ENCODE results near the gene PKN1. TPM values are rescaled to one million over a fixed set of nuclear protein-coding genes. Genes with fewer than 3 reads are reported as not detected.

Gene PKN1
- total RNA-seq, 1 experiment from 2014 or later = 205 TPM

GRCh38 chr19:14495672-14496028 is 62.5 kb downstream of the PKN1 start:
- Histone ChIP-seq H3K4me3 (ENCODE audit: low read depth in 2 of 2, low read length in 2 of 2) (peak overlapping the region; percentile 66 to 82), H3K27ac (ENCODE audit: low read length) (peak overlapping the region; percentile 88), H3K4me1 (ENCODE audit: control insufficient read depth, insufficient read depth, low read length) (peaks cover 18% of the 10 kb centered on the region), H3K36me3 (ENCODE audit: control insufficient read depth, insufficient read depth, low read length) (no peaks in the 10 kb centered on the region), H3K27me3 (ENCODE audit: control insufficient read depth, insufficient read depth, low read length) (no peaks in the 10 kb centered on the region), H3K9me3 (ENCODE audit: control insufficient read depth, insufficient read depth, low read depth, low read length) (no peaks in the 10 kb centered on the region)
- DNase-seq (ENCODE audit: low read depth, low spot score) = no peak
- ATAC-seq = peak; percentile 4
- in situ Hi-C loops (cut with HindIII; ENCODE audit: low pct_unique_long_range_greater_than_20kb, low sequenced_read_pairs) = no loop called here
- no TSS peak for BruUV-seq (replicated peaks)
- POLR2A ChIA-PET = no interaction called here
- intact Hi-C loops (cut with micrococcal nuclease; ENCODE audit: unreplicated experiment) = no loop called here
- CTCF ChIA-PET = interaction anchor here (2.4 kb wide), 1 partner anchor 10 kb away, joined by 10 read pairs; no protein-coding TSS in a partner anchor
- TF ChIP-seq SIN3A (IDR thresholded peaks at IDR 0.05; ENCODE audit: borderline replicate concordance, insufficient read depth, low read depth, low read length) (no peak), REST (IDR thresholded peaks at IDR 0.05; ENCODE audit: insufficient read depth in 1 of 2, low read depth in 2 of 2, low read length in 1 of 2) (no peak), TCF7L2 (IDR thresholded peaks at IDR 0.05; ENCODE audit: low read depth, low read length) (no peak), POLR2AphosphoS5 (IDR thresholded peaks at IDR 0.05; ENCODE audit: low read depth, low read length) (no peak)

DNA sequence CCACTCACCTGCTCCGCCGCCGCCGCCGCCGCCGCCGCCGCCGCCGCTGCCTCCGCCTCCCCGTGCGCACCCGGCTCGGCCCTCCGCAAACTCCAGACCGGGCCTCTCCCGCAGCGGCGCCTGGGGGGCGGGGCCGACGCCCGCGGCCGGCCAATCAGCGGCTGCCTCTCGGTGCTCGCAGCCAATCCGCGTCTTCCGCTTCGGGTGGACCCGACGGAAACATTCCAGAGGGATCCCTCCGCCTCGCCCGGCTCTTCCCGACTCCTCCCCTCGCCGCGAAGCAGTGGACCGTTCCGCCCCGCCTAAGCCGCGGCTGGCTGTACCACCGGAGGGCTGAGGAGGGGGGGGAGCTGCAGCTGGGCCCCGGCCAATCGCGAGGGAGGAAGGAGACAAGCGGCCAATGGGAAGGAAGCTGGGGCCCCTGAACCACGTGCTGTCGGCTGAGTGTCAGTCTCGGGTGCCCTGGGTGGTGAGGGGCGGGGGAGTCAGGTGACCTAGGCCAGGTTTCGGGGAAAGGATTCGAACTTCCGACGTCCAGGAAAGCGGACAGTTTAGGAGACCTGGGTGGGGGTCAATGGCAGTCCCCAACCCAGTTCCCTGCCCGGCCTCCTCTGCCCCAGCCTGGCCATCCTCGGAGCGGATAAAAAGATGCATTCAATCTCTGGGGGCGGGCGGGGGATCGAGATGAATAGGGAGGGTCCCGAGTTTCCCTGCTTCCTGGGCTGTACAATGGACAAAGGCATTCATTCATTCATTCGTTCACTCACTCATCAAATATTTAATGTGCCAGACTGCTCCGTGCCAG is 63.1 kb downstream of the PKN1 start, which contains the start of gene GIPC1:
Gene GIPC1 (minus strand): TSS at position 99 of the 805 bp plus-strand sequence. CDS start 13,151 bp downstream, outside the sequence.
- peaks cover 18% of the 10 kb centered on the region for H3K4me1 ChIP-seq (ENCODE audit: control insufficient read depth, insufficient read depth, low read length)
- peak; percentile 93 for ATAC-seq
- H3K36me3 ChIP-seq (ENCODE audit: control insufficient read depth, insufficient read depth, low read length) = no peaks in the 10 kb centered on the region
- no TSS peak for BruUV-seq (replicated peaks)
- in situ Hi-C loops (cut with HindIII; ENCODE audit: low pct_unique_long_range_greater_than_20kb, low sequenced_read_pairs) (no loop called here), intact Hi-C loops (cut with micrococcal nuclease; ENCODE audit: unreplicated experiment) (no loop called here)
- peak within 1 kb of the TSS; percentile 92 for H3K27ac ChIP-seq (ENCODE audit: low read length)
- no peaks in the 10 kb centered on the region for H3K27me3 ChIP-seq (ENCODE audit: control insufficient read depth, insufficient read depth, low read length)
- TF ChIP-seq REST (IDR thresholded peaks at IDR 0.05; ENCODE audit: insufficient read depth in 1 of 2, low read depth in 2 of 2, low read length in 1 of 2) = peak in 1 of 2 experiments; percentile 10; a peak in 1 of 4 replicates
- no peak for TF ChIP-seq TCF7L2 (IDR thresholded peaks at IDR 0.05; ENCODE audit: low read depth, low read length)
- TF ChIP-seq POLR2AphosphoS5 (IDR thresholded peaks at IDR 0.05; ENCODE audit: low read depth, low read length) = no peak; the same call in 1 of the 2 replicates
- H3K4me3 ChIP-seq (ENCODE audit: low read depth in 2 of 2, low read length in 2 of 2) = peak within 1 kb of the TSS; percentile 66 to 82
- DNase-seq (ENCODE audit: low read depth, low spot score) = peak; percentile 76
- H3K9me3 ChIP-seq (ENCODE audit: control insufficient read depth, insufficient read depth, low read depth, low read length) = no peaks in the 10 kb centered on the region
- CTCF ChIA-PET = interaction anchor here (0.6 to 2.4 kb wide), 2 partner anchors 9 to 13 kb away, joined by 3 to 10 read pairs; no protein-coding TSS in a partner anchor
- POLR2A ChIA-PET = no interaction called here
